ENCODE data around the gene TSG101. TPM values are rescaled to one million over a fixed set of nuclear protein-coding genes. Genes with fewer than 3 reads are reported as not detected.

TSG101 gene
- total RNA-seq, 1 experiment from 2014 or later = 79.1 TPM

DNA sequence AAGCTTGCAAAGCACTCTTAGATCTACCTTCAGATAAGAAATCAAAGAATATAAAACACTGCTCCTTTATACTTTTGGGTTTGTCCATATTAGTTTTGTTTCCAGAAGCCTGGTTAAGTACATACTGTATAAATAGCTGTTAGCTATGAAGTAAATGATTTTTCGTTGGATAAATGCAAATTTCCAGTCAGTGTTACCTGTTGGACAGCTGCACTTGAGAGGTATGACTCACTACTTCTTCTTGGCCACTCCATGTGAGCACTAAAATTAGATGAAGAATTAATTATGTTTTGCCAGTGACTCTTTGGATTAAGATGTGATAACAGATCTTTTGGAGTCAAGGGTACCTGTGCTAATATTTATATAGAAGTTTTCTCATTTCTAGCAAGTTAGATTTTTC lies 9.5 kb upstream of the TSG101 start:
- Histone ChIP-seq H3K27me3 (ENCODE audit: control insufficient read depth, insufficient read depth, low read length) (no peaks in the 10 kb centered on the region), H3K36me3 (ENCODE audit: control insufficient read depth, insufficient read depth, low read length) (peaks cover 6% of the 10 kb centered on the region), H3K9me3 (ENCODE audit: control insufficient read depth, insufficient read depth, low read depth, low read length) (no peaks in the 10 kb centered on the region), H3K4me1 (ENCODE audit: control insufficient read depth, insufficient read depth, low read length) (no peaks in the 10 kb centered on the region), H3K27ac (ENCODE audit: low read length) (no peak overlapping the region), H3K4me3 (ENCODE audit: low read depth in 2 of 2, low read length in 2 of 2) (no peak overlapping the region)
- ATAC-seq (no peak), DNase-seq (ENCODE audit: low read depth, low spot score) (no peak)
- BruUV-seq (replicated peaks) = no TSS peak
- TF ChIP-seq TCF7L2 (IDR thresholded peaks at IDR 0.05; ENCODE audit: low read depth, low read length) (no peak), REST (IDR thresholded peaks at IDR 0.05; ENCODE audit: insufficient read depth in 1 of 2, low read depth in 2 of 2, low read length in 1 of 2) (no peak), POLR2AphosphoS5 (IDR thresholded peaks at IDR 0.05; ENCODE audit: low read depth, low read length) (no peak), SIN3A (IDR thresholded peaks at IDR 0.05; ENCODE audit: borderline replicate concordance, insufficient read depth, low read depth, low read length) (no peak)
- TF ChIP-seq, protein P1, sequence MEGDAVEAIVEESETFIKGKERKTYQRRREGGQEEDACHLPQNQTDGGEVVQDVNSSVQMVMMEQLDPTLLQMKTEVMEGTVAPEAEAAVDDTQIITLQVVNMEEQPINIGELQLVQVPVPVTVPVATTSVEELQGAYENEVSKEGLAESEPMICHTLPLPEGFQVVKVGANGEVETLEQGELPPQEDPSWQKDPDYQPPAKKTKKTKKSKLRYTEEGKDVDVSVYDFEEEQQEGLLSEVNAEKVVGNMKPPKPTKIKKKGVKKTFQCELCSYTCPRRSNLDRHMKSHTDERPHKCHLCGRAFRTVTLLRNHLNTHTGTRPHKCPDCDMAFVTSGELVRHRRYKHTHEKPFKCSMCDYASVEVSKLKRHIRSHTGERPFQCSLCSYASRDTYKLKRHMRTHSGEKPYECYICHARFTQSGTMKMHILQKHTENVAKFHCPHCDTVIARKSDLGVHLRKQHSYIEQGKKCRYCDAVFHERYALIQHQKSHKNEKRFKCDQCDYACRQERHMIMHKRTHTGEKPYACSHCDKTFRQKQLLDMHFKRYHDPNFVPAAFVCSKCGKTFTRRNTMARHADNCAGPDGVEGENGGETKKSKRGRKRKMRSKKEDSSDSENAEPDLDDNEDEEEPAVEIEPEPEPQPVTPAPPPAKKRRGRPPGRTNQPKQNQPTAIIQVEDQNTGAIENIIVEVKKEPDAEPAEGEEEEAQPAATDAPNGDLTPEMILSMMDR (IDR thresholded peaks at IDR 0.05) = no peak
- intact Hi-C loops (cut with micrococcal nuclease; ENCODE audit: unreplicated experiment) = loop anchor here (10.0 kb wide), 1 partner anchor 229 kb away; no protein-coding TSS in a partner anchor
- in situ Hi-C loops (cut with HindIII; ENCODE audit: low pct_unique_long_range_greater_than_20kb, low sequenced_read_pairs) = no loop called here
- ChIA-PET CTCF (no interaction called here), POLR2A (interaction anchor here (0.6 kb wide), 2 partner anchors 10 to 34 kb away, joined by 4 to 5 read pairs; no protein-coding TSS in a partner anchor)

DNA sequence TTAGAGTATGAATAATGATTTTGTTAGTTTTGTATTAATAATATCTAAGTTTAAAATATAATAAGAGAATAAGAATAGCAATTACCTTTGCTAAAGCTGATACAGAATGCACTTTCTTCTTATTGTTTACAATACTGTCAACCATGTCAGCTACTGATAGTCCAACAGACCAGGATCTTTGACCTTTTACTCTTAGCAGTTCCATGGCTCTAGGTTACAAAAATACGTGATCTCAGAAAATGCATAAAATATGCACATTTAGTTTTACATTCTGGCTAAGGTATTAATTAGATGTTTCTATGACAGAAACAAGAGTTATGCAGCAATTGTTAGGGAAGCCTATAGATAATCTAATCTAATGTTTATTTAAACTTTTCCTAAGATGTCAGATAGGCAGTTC lies 7.5 kb upstream of the TSG101 start:
- ChIA-PET CTCF (no interaction called here), POLR2A (interaction anchor here (0.6 to 1.1 kb wide), 2 partner anchors 36 to 94 kb away, joined by 4 to 5 read pairs; no protein-coding TSS in a partner anchor)
- Histone ChIP-seq H3K4me1 (ENCODE audit: control insufficient read depth, insufficient read depth, low read length) (peaks cover 6% of the 10 kb centered on the region), H3K27me3 (ENCODE audit: control insufficient read depth, insufficient read depth, low read length) (no peaks in the 10 kb centered on the region), H3K4me3 (ENCODE audit: low read depth in 2 of 2, low read length in 2 of 2) (no peak overlapping the region), H3K36me3 (ENCODE audit: control insufficient read depth, insufficient read depth, low read length) (peaks cover 9% of the 10 kb centered on the region), H3K27ac (ENCODE audit: low read length) (no peak overlapping the region), H3K9me3 (ENCODE audit: control insufficient read depth, insufficient read depth, low read depth, low read length) (no peaks in the 10 kb centered on the region)
- TF ChIP-seq TCF7L2 (IDR thresholded peaks at IDR 0.05; ENCODE audit: low read depth, low read length) (no peak), REST (IDR thresholded peaks at IDR 0.05; ENCODE audit: insufficient read depth in 1 of 2, low read depth in 2 of 2, low read length in 1 of 2) (no peak), POLR2AphosphoS5 (IDR thresholded peaks at IDR 0.05; ENCODE audit: low read depth, low read length) (no peak), SIN3A (IDR thresholded peaks at IDR 0.05; ENCODE audit: borderline replicate concordance, insufficient read depth, low read depth, low read length) (no peak)
- TF ChIP-seq, protein P1 (IDR thresholded peaks at IDR 0.05) = no peak
- in situ Hi-C loops (cut with HindIII; ENCODE audit: low pct_unique_long_range_greater_than_20kb, low sequenced_read_pairs) (no loop called here), intact Hi-C loops (cut with micrococcal nuclease; ENCODE audit: unreplicated experiment) (loop anchor here (10.0 kb wide), 1 partner anchor 231 kb away; no protein-coding TSS in a partner anchor)
- no peak for ATAC-seq
- BruUV-seq (replicated peaks) = no TSS peak
- no peak for DNase-seq (ENCODE audit: low read depth, low spot score)

Measured in Panc1 (cell line).